HUDEP-2 (cell line): ENCODE measurements around the gene GNAQ.
"Not testable (repeated sequence)": the region's sequence is repeated elsewhere in the genome, so short reads cannot be mapped to it uniquely, and the experiment has no call there.

Experiments
- DNase-seq, 76 experiments: peaks; one replicate each; lab custom pipeline; 2025; ENCODE audit not compliant: unreplicated experiment in 76 of 76; lab: John Stamatoyannopoulos, UW

GNAQ gene

GRCh38 chr9:78031444-78031892 is at the start of gene GNAQ:
TSS of gene GNAQ (minus strand) at chr9:78031811. CDS start at chr9:78031235, 576 bp downstream.
- DNase-seq, result peak in 2 of 76 experiments; percentile 23 to 46

- no peak for DNase-seq
Measured at GRCh38 chr9:78074385-78075291, 43.0 kb upstream of the GNAQ start.

GRCh38 chr9:78073722-78074121 is 42.1 kb upstream of the GNAQ start:
- no peak for DNase-seq

- DNase-seq, result no peak
Measured at GRCh38 chr9:78072586-78073199, 41.1 kb upstream of the GNAQ start.

GRCh38 chr9:78070521-78070920 is 38.9 kb upstream of the GNAQ start:
- no peak for DNase-seq

- no peak for DNase-seq
Measured at GRCh38 chr9:78064075-78064474, 32.5 kb upstream of the GNAQ start.

- no peak for DNase-seq
Measured at GRCh38 chr9:78062710-78063109, 31.1 kb upstream of the GNAQ start.

GRCh38 chr9:78054218-78054617 is 22.6 kb upstream of the GNAQ start:
- not testable (repeated sequence) for DNase-seq

GRCh38 chr9:78053627-78054026 is 22.0 kb upstream of the GNAQ start:
- DNase-seq, result peak in 9 of 76 experiments; percentile 2 to 24 (median 9)

GRCh38 chr9:78050421-78050820 is 18.8 kb upstream of the GNAQ start:
- no peak for DNase-seq

- DNase-seq, result no peak
Measured at GRCh38 chr9:78049484-78049883, 17.9 kb upstream of the GNAQ start.

- DNase-seq, result no peak
Measured at GRCh38 chr9:78047106-78047505, 15.5 kb upstream of the GNAQ start.

- no peak for DNase-seq
Measured at GRCh38 chr9:78046112-78046511, 14.5 kb upstream of the GNAQ start.

- DNase-seq, result no peak
Measured at GRCh38 chr9:78044886-78045285, 13.3 kb upstream of the GNAQ start.

- DNase-seq, result no peak
Measured at GRCh38 chr9:78044189-78044588, 12.6 kb upstream of the GNAQ start.

- no peak for DNase-seq
Measured at GRCh38 chr9:78041971-78042370, 10.4 kb upstream of the GNAQ start.

- DNase-seq, result no peak
Measured at GRCh38 chr9:78040726-78041125, 9.1 kb upstream of the GNAQ start.

- DNase-seq, result peak in 4 of 76 experiments; percentile 10 to 35 (median 18)
Measured at GRCh38 chr9:78038620-78039300, 7.1 kb upstream of the GNAQ start.

GRCh38 chr9:78035383-78035993 is 3.9 kb upstream of the GNAQ start:
- peak in 53 of 76 experiments; percentile 2 to 81 (median 46) for DNase-seq

GRCh38 chr9:78033870-78034269 is 2.3 kb upstream of the GNAQ start:
- no peak for DNase-seq
